GM18870 (cell line): Measurements from ENCODE around the gene KAT7.

ENCODE experiments used
- ATAC-seq: cut with Tn5 transposase; IDR thresholded peaks from one replicate; pipeline ENCODE4 v1.9.1; 2021; ENCODE audit warnings: moderate library complexity; ENCODE audit not compliant: unreplicated experiment

KAT7 gene

DNA sequence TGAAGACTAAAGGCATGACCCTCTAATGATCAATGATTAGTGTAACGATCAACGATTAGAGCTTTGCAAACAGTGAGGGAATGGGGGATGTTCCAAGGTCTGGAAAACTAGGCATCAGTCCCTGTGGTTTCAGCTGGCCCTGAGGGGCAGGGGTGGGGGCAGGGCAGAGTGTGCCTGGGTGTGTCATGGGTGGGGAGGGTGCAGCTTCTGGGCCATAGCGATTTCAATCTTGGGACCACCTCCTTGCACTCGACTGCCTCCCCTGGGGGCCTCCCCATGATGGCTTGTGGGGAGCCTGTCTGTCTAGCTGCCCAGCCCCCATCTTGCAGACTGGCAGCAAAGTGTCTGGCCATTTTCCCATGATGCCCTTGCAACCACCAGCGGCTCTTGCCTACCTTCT is 51.0 kb downstream of the KAT7 start:
- no peak for ATAC-seq

DNA sequence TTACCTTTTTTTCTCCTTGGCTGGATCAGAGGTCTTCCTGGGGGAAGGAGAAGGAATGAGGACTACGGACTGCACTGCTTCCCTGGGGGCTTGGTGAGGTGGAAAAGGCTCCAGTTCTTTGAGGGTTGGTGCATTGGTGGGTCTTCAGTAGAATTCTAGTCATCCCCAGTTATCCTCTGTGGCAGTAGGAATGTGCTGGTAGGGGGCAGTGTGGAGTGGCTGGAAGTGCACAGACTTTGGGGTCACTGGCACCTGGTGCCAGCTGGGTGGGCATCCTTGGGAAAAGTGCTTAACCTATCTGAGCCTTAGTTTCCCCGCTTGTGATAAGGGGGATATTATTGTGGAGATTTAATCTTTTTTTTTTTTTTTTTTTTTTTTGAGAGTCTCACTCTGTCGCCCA is 53.1 kb downstream of the KAT7 start:
- ATAC-seq, result no peak

DNA sequence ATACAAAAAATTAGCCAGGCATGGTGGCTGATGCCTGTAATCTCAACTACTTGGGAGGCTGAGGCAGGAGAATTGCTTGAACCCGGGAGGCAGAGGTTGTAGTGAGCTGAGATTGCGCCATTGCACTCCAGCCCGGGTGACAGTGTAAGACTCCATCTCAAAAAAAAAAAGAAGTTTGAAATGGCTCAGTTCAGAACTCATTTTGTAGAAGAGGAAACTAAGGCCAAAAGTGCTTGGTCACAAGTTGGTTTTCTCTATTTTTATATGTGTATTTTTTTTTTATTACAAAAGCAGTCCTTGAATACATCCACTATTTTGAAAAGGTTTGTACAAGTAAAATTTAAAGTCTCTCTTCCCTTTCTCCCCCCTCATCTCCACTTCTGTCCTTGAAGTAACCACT is 53.9 kb downstream of the KAT7 start:
- no peak for ATAC-seq

DNA sequence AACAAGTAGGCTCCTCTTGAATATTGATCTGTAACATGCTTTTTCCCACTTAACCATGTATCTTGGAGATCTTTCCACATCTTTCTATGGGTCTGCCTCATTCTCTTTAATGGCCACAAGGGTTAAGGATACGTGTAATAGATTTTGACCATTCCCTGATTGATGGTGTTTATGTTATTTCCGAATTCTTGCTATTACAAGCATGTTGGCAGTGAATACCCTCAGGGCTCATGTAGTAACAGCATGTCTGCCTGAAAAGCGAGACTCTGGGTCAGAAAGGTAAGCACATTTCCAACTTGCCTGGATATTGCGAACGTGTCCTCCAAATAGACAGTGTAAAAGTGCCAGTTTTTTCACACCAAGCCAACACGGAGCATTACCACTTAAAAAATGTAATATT is 54.4 kb downstream of the KAT7 start:
- ATAC-seq, result no peak

DNA sequence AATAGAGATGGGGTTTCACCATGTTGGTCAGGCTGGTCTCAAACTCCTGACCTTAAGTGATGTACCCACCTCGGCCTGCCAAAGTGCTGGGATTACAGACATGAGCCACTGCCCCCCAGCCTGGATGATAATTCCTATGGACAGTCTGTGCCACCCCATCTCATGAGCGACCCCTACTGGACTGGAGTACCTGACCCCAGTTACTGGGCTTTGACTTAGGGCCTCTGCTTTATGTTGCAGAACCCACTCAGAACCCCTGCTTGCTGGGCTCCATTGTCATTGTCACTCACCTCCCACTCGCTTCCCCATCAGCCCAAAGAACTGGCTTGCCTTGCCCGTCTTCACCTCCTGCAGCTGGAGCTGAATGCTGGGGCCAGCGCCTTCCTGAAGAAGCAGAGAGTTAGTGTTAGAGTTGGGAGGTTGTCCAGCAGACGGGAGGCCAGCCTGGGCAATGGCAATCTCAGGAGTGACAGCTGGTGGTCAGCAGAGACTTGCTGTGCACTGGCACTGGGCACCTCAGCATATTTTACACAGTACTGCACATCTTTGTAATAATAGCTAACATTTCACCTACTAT is 55.4 kb downstream of the KAT7 start:
- no peak for ATAC-seq

DNA sequence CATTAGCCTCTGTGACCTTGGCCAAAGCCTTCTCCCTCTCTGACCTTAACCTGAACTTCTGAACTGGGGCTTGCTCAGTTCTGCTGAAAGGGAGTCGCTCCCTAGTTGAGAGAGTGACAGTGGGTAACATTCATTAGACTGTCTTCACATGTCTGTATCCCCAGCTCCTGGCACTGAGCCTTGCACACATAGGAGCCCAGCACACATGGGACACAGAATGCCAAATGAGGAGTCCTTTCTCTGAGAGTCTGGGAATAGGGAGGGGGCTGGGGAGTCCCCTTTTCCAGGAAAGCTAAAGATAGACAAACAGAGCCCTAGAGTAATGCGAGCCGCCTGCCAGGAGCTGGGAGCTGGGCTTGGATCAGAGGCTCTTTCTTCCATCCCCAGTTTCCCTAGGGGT is 56.8 kb downstream of the KAT7 start:
- no peak for ATAC-seq

DNA sequence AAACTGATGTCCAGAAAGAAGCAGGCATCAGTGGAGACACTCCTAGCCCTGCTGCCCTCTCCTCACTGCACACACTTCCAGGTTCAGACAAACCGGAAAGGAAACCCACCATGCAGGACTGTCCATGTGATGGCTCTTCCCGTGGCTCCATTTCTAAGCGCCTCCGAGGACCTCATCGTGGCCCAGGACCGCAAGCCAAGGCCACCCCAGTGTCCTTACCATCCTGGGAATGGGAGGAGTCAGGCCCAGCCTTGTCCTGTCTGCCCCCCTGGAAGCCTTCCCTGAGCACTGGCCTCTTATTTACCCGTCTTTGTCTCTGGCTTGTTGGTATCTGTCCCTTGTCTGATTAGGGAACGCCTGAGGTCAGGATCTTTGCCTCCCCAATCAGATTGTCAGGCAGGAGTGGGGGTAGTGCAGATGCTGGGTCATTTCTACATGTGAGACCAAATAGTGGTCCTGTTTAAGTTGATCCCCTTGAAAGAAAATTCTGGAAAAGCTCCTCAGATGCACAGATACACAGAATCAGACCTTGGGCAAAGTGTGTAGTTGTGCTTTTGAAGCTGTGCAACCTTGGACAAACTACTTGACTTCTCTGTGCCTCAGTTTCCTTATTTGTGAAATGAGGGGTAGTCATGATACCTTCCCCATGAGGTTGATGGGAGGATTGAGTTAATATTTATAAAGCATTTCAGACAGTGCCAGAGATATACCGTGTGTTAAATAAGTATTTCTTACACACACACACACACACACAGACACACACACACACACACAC is 58.6 kb downstream of the KAT7 start:
- ATAC-seq, result no peak

DNA sequence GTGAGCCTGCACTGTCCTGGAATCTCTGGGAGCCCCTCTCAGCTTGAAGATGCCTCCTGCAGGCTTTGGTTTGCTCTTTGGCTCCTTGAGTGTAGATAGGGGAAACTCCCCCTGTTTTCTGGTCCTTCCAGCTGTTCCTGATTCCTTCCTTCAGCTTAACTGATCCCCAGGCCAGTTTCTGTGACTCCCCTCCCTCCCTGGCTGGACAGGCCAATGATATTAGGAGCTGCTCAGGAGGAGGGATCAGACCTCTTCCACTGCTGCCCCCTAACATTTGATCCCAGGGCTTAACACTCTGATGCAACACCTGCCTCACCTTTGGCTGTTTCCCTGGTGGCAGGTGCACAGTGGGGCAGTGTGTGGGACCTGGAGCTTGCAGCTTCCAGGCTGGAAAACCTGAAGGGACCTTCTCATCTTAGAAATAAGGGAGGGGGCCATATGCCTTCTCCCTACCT is 59.6 kb downstream of the KAT7 start, which contains the start of gene TAC4:
Gene TAC4, minus strand, starts transcription at position 51 of the 455 bp plus-strand sequence. CDS start 52 bp downstream, outside the sequence.
- ATAC-seq, result no peak

DNA sequence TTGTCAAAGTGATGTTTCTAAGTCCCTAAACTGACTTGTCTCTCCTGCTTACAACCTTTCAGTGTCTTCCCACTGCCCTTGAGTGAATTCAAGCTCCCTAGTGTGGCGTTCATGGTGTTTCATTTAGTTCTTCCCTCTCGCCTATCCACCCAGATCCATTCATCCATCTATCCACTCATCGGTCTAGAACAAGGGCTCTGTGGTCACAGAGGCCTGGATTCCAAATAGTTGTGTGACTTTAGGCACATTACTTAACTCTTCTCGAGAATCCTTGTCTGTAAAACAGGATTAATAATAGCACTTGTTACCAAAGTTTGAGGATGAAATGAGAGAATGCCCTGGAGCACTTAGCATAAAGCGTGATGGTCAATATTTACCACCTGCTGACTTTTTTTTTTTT is 60.3 kb downstream of the KAT7 start:
- ATAC-seq, result no peak

DNA sequence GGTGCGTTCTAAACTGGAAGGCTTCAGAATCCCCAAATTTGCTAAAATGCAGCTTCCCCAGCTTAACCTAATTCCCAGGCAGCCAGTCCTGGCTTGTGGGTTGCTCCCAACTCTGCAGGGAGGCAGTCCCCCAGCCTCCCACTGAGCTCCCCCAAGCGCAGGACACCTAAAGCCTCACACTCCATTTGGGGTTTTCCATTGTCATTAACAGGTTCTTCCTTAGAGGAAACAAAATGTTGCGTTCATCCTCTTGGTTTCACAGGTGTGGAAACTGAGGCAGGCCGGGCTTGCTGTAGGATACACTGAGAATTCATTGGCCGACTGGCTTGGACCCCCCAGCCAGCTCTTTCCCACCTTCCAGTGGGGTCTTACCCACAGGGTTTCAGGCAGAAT is 61.7 kb downstream of the KAT7 start:
- ATAC-seq, result no peak

DNA sequence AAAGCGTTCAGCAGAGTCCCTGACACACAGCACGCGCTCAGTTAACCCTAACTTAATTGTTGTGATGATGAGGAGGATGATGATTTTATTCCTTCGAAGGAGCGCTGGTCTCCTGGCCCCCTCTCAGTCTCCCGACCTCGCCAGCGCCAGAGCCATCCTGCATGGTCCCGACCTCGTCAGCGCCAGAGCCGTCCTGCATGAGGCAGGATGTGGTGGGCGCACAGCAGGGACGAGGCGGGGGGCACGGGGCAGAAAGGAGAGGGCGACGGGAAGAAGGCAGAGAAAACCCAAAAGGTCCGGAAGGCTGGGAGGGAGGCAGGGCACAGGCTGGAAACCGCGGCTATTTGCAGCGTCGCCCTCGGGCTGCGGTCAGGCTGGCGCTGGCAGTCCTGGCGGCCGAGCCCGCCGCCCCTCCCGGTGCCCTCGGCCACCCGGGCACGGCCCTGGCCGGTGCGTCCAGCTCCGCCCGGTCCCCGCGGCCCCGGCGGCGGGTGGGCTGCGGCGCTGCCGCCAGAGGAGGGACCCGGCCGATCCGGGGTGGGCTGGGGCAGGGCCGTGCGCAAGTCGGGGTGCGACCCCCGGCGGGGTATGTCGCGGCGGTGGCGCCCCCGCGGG is 62.4 kb downstream of the KAT7 start:
- ATAC-seq, result no peak

DNA sequence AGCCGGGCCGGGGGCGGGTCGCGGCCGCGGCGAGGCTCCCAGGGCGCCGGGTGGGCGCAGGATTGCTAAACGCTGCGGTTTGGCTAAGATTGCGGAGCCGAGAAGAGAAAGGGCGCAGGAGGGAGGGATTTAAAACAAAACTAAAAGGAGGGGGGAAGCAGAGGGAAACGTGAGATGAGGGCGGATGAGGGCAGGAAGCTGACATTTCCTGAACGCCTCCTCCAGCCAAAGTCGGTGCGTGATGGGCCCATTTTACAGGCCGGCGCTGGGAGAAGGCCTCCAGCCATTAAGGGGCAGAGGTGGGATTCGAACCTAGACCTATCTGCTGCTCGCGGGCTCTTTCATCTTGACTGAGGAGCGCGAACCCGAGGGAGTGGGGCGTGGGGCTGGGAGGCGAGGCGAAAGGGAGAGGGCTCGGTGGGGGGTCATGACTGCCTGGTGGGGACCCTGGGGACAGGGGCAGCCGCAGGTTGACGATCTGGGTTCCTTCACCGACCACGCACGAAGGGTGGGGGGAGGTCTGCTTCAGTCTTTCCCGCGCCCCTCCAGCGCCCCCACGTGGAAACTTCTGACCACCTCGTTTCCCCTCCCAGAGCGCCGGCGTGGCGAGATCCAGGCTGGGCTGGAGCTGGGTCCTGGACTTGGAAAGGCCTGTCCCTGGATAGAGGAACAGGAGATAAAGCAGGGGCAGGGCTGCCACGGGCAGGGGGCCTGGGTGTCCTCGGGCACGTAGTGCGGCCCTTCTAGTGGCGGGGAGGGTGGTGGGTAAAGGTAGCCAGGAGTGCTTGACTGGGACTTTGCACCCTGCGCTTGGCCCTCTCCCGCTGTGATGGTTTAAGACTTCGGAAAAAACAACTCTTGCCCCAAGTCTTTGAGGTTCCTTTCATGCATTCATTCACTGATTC is 63.2 kb downstream of the KAT7 start:
- no peak for ATAC-seq

DNA sequence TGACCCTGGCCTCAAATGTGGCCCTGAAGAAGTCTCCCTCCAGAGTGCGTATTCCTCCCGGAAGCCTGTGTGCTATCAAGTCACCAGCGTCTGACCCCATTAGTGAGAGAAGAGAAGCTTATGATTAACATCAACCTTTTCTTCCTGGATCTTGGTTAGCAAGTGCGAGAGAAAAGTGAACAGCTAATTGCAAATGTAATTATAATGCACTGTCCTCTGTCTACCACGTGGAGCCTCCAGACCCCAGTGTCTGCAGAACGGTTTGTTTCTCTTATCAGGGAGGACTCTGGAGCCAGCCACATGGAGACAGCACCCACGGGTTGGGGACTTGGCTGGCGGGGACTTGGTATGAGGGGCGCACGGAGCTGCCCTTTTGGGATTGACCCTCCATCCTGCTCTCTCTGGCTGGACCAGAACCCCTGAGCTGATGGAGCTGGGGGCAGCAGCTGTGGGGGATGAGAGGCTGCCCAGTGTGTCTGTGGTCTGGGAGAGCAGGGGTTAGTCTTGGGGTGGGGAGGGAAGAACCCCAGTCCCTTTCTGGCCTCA is 65.1 kb downstream of the KAT7 start:
- no peak for ATAC-seq

DNA sequence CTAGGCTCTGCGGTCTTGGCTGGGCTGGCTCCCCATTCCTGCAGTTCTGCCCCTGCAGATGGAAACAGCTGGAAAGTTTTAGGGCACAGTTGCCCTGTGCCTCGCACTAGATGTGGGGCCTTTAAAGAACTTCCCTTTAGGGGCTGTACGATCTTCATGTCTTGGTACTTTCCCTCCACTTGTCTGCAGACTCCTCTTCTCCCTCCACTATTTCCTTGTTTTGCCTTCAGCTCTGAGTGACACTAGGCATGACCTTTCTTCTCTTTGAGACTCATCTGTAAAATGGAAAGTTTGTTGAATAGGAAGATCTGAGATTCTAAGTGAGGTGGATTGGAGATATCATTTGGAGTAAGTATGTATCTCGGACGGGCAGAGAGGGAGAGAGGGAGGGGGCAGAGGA is 65.6 kb downstream of the KAT7 start:
- no peak for ATAC-seq

DNA sequence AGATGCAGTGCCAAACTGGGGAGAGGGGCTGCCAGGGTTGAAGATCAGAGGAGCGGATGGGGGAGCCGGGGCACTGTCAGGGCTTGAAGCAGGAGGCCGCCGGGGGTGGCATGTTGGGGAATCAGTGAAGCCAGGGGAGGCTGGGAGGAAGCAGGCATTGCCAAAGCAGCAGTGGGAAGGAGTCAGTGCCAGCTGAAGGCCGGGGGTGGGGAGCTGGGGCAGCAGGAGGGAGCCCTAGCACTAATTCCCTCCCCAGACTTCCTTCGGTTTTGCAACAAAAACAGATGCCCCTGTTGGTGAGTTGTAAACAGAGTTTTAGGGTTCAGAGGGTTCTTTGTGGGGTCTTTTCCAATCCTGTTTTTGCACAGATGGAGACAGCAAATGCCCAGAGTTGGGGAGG is 70.3 kb downstream of the KAT7 start:
- no peak for ATAC-seq

DNA sequence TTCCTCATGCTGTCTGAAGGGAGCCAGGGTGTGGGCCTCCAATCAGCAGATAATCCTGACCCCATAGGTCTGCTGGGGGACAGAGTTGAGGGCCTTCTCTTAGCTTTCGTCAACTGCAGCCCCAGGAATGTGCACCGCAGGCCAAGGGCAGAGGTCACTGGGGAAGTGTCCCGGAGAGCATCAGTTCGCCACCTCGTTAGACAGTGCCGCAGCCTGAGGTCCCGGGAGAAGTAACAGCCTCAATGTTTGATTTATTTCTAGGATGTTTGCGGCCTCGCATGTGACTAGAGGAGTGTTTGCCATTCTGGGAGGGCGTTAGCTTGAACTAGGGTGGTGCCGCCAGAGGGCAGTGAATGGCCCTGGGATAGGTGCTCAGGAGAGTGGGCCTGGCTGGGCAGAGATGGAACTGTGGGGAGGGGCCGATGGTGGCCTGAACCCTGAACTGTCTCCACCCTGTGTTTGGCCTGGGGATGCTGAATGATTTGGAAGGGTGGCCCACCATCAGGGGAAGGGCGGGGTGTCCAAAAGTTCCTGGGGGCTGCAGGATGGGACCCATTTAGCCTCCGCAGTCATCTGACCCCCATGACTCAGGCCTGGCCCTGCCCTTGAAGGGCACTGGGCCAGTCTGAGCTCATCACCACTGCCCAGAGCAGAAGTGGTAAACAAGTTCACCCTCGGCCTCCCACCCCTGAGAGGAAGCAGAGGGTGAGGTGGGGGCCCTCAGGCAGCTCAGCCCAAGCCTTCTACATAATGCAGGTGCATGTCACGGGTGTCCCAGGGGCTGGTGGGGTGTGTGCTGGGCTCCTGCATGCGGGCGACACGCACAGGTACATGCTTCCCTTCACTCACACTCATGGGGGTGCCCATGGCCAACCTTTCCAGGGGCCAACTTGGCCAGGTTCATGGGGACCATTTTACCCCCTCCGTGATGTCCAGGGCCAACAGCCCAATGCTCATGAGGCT is 71.8 kb downstream of the KAT7 start:
- ATAC-seq, result no peak

DNA sequence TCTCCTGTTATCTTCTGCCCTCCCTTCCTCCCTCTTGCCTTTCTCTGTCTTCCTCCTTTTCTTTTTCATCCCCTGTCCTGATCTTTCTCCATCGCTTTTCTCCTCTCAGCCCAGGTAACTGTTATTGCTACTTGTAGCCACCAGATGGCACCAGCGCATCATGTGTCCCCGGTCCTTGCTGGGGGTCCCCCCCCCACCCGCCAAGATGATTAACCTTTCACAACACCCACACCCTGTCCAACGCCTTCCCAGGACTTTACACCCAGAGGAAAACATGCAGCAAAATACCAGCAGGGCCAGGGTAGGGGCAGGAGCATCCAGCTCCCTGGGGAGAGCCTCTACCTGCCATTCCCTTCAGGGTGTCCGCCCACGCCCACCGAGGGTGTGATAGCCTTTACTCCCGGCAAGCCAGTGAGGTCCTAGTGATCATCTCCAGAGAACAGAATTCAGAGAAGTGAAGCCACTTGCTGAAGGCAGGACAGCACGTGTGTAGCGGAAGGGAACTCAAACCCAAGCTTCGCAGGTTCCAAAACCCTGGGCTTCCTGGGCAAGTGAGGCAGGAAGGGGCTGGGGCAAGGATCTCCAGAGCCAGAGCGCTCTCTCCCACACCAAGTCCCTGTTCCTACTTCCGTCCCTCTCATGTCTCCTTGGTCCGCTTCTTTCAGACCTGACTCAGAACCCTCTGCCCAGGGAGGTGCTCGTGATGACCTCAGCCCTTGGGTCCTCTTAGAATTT is 72.8 kb downstream of the KAT7 start:
- ATAC-seq, result no peak

DNA sequence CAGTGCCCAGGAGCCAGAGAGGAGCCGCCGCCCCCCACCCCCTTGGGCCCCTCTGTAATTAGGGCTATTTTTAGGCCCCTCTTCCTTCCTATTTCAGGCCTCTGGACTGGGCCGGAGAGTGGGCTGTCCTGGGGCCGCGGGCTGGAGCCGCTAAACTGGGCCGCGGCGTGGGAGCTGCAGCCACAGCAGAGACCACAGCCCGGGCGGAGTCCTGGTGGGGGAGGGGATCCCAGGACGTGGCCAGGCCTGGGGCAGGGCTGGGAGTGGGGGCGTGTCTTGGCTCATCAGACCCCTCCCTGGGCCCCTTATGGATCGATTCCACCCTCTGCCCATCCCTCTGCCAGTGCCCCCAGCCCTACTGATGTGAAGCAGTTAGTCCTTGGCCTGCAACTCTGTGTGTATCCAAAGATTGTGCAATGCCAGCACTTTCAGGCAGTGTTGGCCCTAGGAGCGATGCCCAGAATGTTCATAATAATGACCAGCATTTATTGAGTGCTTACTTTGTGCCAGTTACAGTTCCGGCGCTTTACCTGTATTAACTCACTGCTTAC is 74.4 kb downstream of the KAT7 start:
- no peak for ATAC-seq

DNA sequence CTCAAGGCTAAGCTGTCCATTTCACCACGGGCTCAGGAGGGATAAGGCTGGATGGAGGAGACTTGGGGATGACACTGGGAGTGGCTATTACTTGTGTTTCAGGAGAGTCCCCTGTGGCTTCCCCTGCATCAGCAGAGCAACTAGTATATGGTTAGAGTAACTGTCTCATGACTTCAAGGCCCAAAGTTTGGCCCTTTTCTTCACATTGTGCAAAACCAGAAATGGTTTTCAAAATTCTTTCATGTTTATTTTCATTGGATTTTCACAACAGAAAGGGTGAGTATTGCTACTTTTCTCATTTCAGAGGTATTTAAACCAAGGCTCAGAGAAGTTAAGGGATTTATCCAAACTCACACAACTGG is 77.5 kb downstream of the KAT7 start:
- ATAC-seq, result no peak
